Measurements from ENCODE around the gene RS1.

The RS1 gene

GRCh38 chrX:18596096-18596495 is 75.8 kb downstream of the RS1 start:
- no peak for DNase-seq

- DNase-seq: no peak
These were observed 77.8 kb downstream of the RS1 start for GRCh38 chrX:18594079-18594478.

- DNase-seq: no peak
These were observed 80.1 kb downstream of the RS1 start for GRCh38 chrX:18591834-18592233.

Measured in cortex of kidney (tissue), 1 donor.